NCI-H2081 treated with DMSO at 0.1 percent for 48 hours (cell line): ENCODE measurements around the gene CTSZ.

Source experiments
- DNase-seq: peaks from one replicate; lab custom pipeline; 2025; lab: John Stamatoyannopoulos, UW

The CTSZ gene

GRCh38 chr20:59031564-59032022, 24.5 kb upstream of the CTSZ start:
- DNase-seq, result no peak

- no peak for DNase-seq
These were observed 24.0 kb upstream of the CTSZ start for GRCh38 chr20:59030911-59031563.

DNA sequence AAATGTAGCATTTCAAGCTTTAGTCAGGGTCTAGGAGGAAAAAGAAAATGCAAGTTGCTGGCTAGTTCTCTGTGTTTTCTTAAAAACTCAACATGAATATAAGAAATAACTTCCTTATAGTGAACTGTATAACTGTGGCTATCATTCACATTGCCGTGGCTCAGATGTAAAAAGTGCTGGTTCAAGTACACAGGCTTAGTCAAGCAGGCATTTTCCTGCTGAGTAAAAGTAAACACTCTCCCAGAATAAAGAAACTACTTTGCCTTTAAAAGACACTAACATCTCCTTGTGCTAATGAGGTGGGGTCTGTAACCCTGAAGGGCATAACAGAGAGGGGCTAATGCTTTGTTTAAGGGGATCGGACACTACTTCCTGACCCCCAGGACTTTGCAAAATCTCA, 21.8 kb upstream of the CTSZ start:
- DNase-seq, result no peak

DNA sequence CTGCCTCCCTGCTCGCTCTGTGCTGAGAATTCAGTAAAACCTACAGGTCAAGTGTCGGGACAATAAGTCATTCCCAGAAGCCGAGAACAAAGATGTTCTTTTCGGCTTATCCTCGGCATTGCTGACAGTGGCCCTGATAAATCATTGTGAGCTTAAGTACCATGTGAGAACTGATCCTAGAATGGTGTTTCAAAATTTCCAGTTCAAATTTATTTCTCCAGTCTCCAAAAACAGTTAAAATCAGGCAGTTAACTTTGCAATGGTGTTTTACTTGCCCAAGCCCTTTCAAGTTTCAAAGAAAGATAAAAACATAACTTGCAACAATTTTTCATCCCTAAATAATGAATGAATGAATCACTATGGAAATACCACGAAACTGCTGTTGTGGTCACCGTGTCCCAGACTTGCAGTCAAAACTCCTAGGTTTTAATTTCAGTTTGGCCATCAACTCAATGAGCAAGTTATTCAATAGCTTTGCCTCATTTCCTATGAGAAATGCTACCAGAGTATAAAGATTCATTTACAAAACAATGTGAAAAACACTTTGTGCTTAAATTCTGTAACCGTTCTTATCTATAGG, 20.8 kb upstream of the CTSZ start:
- no peak for DNase-seq

- no peak for DNase-seq
These were observed 20.1 kb upstream of the CTSZ start for GRCh38 chr20:59026904-59027740.

DNA sequence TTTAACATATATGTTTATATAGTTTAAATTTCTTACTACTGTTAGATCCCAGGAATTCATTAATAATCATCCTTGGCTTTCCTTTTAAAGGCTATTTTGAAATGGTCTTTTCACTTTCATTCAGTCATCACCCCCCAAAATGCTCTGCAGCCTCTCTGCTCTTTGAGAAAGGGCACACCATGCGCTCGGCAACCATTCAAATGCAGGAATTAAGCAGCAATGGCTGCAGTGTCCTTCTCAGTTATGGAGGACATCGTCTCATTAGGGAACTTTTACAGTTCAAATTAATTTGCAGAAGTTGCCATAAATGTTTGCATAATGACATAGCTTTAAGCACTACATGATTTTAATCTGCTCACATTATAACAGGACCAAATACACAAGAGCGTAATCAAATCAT, 18.5 kb upstream of the CTSZ start:
- no peak for DNase-seq

- DNase-seq, result no peak
These were observed 18.0 kb upstream of the CTSZ start for GRCh38 chr20:59025086-59025485.

DNA sequence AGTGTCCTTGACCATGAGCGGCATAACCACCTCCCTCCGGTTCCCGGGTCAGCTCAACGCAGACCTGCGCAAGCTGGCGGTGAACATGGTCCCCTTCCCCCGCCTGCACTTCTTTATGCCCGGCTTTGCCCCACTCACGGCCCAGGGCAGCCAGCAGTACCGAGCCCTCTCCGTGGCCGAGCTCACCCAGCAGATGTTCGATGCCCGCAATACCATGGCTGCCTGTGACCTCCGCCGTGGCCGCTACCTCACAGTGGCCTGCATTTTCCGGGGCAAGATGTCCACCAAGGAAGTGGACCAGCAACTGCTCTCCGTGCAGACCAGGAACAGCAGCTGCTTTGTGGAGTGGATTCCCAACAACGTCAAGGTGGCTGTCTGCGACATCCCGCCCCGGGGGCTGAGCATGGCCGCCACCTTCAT, 17.1 kb upstream of the CTSZ start:
- no peak for DNase-seq

DNA sequence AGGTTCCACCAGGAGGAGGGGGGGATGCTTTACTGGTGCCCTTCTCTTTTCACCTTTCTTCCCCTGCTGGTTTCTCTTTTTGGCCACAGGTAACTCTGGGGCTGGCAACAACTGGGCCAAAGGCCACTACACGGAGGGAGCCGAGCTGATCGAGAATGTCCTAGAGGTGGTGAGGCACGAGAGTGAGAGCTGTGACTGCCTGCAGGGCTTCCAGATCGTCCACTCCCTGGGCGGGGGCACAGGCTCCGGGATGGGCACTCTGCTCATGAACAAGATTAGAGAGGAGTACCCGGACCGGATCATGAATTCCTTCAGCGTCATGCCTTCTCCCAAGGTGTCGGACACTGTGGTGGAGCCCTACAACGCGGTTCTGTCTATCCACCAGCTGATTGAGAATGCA, 16.6 kb upstream of the CTSZ start:
- no peak for DNase-seq

DNA sequence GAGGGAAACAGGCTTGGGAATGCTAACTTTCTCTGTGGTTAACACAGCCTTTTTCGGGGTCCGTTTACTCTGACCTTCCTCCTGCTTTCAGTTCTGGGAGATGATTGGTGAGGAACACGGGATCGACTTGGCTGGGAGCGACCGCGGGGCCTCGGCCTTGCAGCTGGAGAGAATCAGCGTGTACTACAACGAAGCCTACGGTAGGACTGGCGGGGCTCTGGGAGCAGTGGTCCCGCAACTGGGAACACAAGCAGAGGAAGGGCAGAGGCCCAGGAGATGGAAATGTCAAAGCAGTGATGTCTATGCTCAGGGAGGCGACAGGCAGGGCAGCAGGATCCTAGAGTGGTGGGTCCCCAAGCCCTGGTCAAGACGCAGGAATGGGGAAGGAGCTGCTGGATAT, 15.7 kb upstream of the CTSZ start:
- no peak for DNase-seq

DNA sequence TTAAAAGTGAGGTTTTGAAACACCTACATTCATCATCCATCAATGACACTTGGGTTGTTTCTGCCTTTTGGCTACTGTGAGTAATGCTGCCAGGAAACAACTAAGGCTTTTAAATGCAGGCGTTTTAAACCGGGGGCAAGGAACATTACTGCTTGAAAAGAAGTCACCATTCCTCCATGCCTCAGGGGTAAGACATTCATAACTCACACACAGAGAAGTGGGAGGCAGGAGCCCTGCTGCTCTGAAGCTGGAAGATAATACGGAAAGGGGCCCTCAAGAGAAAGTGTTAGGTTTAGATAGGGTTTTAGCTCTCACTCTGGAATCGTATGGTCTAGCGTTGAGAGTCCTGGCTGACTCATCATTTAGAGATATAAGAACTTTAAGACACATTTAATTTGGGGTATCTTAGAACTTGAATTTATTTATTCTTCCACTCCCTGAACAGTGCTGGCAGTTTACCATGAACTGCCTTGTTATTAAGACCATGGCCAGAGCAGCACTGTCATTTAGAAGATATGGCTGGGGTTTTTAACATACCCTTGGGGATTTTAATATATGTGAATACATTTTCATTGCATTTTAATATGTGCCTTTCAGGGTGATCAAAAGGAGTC, 14.0 kb upstream of the CTSZ start:
- no peak for DNase-seq

- no peak for DNase-seq
These were observed 12.2 kb upstream of the CTSZ start, which contains the start of gene TUBB1 for GRCh38 chr20:59019217-59019616. Gene TUBB1 (plus strand): TSS chr20:59019429. CDS start chr20:59019523, 94 bp downstream.

- no peak for DNase-seq
These were observed 11.8 kb upstream of the CTSZ start for GRCh38 chr20:59018817-59019216.

GRCh38 chr20:59017493-59018231, 10.6 kb upstream of the CTSZ start:
- DNase-seq, result no peak

- no peak for DNase-seq
These were observed 9.9 kb upstream of the CTSZ start for GRCh38 chr20:59016795-59017492.

DNA sequence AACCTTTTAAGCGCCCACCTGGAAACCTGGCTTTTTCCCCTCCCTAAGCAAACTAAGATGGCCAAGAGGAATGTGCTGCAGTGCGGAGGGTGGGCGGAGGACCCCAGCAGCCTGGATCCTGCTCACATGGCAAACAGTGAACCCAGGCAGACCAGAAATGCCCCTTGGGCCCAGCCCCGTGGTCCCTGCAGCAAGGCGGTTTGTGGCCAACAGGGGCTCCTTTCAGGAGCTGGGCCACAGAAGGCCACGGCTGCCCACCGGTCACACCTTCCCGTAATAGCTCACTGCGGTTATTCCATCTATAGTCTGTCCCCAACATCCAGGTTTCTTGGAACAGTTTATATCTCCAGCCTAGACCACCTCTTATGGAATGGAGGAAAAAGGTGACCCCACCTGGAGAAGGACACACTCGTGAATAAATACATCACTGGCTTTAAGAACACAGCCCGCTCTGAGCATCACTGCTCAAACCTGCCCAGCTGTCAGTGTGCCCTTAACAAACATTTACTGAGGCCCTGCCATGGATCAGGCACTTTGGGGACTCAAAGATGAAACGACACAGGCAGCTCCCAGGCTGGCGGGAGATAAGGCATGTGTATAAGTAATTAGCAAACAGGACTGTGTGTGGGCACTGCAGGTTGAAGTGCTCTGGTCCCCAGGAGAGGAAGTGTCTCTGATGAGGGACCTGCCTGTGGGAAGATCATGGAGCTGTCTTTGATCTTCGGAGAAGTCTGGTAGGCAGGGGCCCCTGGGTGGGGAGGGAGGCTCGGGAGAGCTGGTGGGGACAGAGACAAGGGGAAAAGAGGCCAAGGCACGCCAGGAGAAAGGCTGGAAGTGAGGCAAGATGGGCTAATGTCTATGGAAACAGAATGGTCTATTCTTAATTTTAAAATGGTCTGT, 9.0 kb upstream of the CTSZ start:
- no peak for DNase-seq

GRCh38 chr20:59015411-59015810, 8.4 kb upstream of the CTSZ start:
- DNase-seq, result no peak

GRCh38 chr20:59014680-59015389, 7.8 kb upstream of the CTSZ start:
- DNase-seq, result no peak

GRCh38 chr20:59013959-59014608, 7.0 kb upstream of the CTSZ start:
- no peak for DNase-seq
